Measurements from ENCODE around the gene TMEM42.

- no peak for TF ChIP-seq ZBTB8A (IDR thresholded peaks at IDR 0.05; ENCODE audit: partially characterized antibody)
- TF ChIP-seq CBX8 (IDR thresholded peaks at IDR 0.05; ENCODE audit: borderline replicate concordance, extremely low read depth, low read depth, low read length, poor library complexity, severe bottlenecking) = no peak
These were observed 34.7 kb downstream of the TMEM42 start for GRCh38 chr3:44896440-44896839.
